ENCODE data around the gene FRMD8. TPM values are rescaled to one million over a fixed set of nuclear protein-coding genes. Genes with fewer than 3 reads are reported as not detected.

FRMD8 gene
- total and polyA plus RNA-seq, 2 experiments from 2014 or later, result 7.0 to 35.4 TPM

DNA sequence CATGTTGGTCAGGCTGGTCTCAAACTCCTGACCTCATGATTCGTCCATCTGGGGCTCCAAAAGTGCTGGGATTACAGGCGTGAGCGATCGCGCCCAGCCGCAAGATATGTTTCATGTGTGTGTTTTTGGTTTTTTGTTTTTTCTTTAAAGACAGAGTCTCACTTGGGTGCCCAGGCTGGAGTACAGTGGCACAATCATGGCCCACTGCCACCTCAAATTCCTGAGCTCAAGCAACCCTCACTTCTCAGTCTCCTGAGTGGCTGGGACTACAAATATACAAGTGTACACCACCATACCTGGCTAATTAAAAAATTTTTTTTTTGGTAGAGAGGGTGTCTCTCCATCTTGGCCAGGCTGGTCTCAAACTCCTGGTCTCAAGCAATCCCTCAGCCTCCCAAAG, 23.5 kb upstream of the FRMD8 start:
- Histone ChIP-seq H3K27ac (ENCODE audit: low read depth) (no peak overlapping the region), H3K36me3 (ENCODE audit: insufficient read depth) (no peaks in the 10 kb centered on the region), H3F3A (replicated peaks; ENCODE audit: low read depth) (no peaks in the 10 kb centered on the region), H4K20me1 (replicated peaks; ENCODE audit: insufficient read depth) (no peaks in the 10 kb centered on the region; the same call in 1 of the 2 replicates), H3K4me1 (ENCODE audit: insufficient read depth) (no peaks in the 10 kb centered on the region), H2AFZ (no peak overlapping the region), H3K4me3 (no peak overlapping the region), H3K79me2 (replicated peaks; ENCODE audit: insufficient read depth) (no peaks in the 10 kb centered on the region), H3K4me2 (no peak overlapping the region), H3K27me3 (ENCODE audit: insufficient read depth) (peaks cover 4% of the 10 kb centered on the region), H3K9me2 (ENCODE audit: insufficient read depth) (no peaks in the 10 kb centered on the region)
- ATAC-seq, result no peak
- peaks cover 12% of the 10 kb centered on the region for H3K27me3 Mint-ChIP-seq (ENCODE audit: insufficient read depth, low read depth, poor library complexity)
- H3K4me3 Mint-ChIP-seq, result no peak overlapping the region
- no peaks in the 10 kb centered on the region for H3K9me3 Mint-ChIP-seq
- H3K36me3 Mint-ChIP-seq (ENCODE audit: low read depth), result no peaks in the 10 kb centered on the region
- H3K27ac Mint-ChIP-seq, result no peak overlapping the region
- H3K4me1 Mint-ChIP-seq, result peaks cover 7% of the 10 kb centered on the region
- no peak for TF ChIP-seq REST (IDR thresholded peaks at IDR 0.05; ENCODE audit: unreplicated experiment)
- TF ChIP-seq ZNF331 (CRISPR knock-in tag; IDR thresholded peaks at IDR 0.05; ENCODE audit: low read depth), result no peak
- TF ChIP-seq, protein P1, sequence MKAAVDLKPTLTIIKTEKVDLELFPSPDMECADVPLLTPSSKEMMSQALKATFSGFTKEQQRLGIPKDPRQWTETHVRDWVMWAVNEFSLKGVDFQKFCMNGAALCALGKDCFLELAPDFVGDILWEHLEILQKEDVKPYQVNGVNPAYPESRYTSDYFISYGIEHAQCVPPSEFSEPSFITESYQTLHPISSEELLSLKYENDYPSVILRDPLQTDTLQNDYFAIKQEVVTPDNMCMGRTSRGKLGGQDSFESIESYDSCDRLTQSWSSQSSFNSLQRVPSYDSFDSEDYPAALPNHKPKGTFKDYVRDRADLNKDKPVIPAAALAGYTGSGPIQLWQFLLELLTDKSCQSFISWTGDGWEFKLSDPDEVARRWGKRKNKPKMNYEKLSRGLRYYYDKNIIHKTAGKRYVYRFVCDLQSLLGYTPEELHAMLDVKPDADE (IDR thresholded peaks at IDR 0.05), result no peak
- TF ChIP-seq ZNF462 (CRISPR knock-in tag; IDR thresholded peaks at IDR 0.05), result no peak
- TF ChIP-seq ZNF114 (CRISPR knock-in tag; IDR thresholded peaks at IDR 0.05), result no peak
- TF ChIP-seq NANOG (IDR thresholded peaks at IDR 0.05; ENCODE audit: borderline replicate concordance), result no peak
- no peak for TF ChIP-seq CREB1 (CRISPR knock-in tag; IDR thresholded peaks at IDR 0.05; ENCODE audit: low read depth)
- DNase-seq (ENCODE audit: low spot score), result no peak
